HG03135 (cell line): ENCODE data around the gene CDC25A.

ENCODE experiments used
- ATAC-seq: cut with Tn5 transposase; IDR thresholded peaks from one replicate; pipeline ENCODE4 v1.9.1; 2021; ENCODE audit warnings: mild to moderate bottlenecking, moderate library complexity; ENCODE audit not compliant: unreplicated experiment

The CDC25A gene

GRCh38 chr3:48142316-48142870 lies 45.8 kb downstream of the CDC25A start:
- no peak for ATAC-seq

GRCh38 chr3:48141604-48142137 lies 46.5 kb downstream of the CDC25A start:
- ATAC-seq: no peak

- ATAC-seq: no peak
Measured at GRCh38 chr3:48140936-48141603, 47.1 kb downstream of the CDC25A start.

- no peak for ATAC-seq
Measured at GRCh38 chr3:48140336-48140757, 47.9 kb downstream of the CDC25A start.

- no peak for ATAC-seq
Measured at GRCh38 chr3:48137425-48137999, 50.7 kb downstream of the CDC25A start.

GRCh38 chr3:48135552-48136495 lies 52.4 kb downstream of the CDC25A start:
- no peak for ATAC-seq

GRCh38 chr3:48130321-48130904 lies 57.8 kb downstream of the CDC25A start:
- ATAC-seq: no peak

- no peak for ATAC-seq
Measured at GRCh38 chr3:48129921-48130320, 58.3 kb downstream of the CDC25A start.

GRCh38 chr3:48128774-48129173 lies 59.4 kb downstream of the CDC25A start:
- no peak for ATAC-seq

GRCh38 chr3:48125886-48126622 lies 62.2 kb downstream of the CDC25A start:
- ATAC-seq: no peak

GRCh38 chr3:48125013-48125705 lies 63.1 kb downstream of the CDC25A start:
- ATAC-seq: no peak

- no peak for ATAC-seq
Measured at GRCh38 chr3:48123346-48123745, 64.9 kb downstream of the CDC25A start.

- no peak for ATAC-seq
Measured at GRCh38 chr3:48122504-48122903, 65.7 kb downstream of the CDC25A start.

GRCh38 chr3:48120223-48120622 lies 68.0 kb downstream of the CDC25A start:
- ATAC-seq: no peak

- no peak for ATAC-seq
Measured at GRCh38 chr3:48119505-48120193, 68.6 kb downstream of the CDC25A start.

- ATAC-seq: no peak
Measured at GRCh38 chr3:48118928-48119327, 69.3 kb downstream of the CDC25A start.

GRCh38 chr3:48118322-48118721 lies 69.9 kb downstream of the CDC25A start:
- no peak for ATAC-seq

GRCh38 chr3:48112813-48113212 lies 75.4 kb downstream of the CDC25A start:
- ATAC-seq: no peak
